ENCODE data around the gene ZNF205. TPM values are rescaled to one million over a fixed set of nuclear protein-coding genes. Genes with fewer than 3 reads are reported as not detected.

The ZNF205 gene
- total RNA-seq, 2 experiments from 2014 or later = not detected

- Histone ChIP-seq H3K4me3 (ENCODE audit: low read length) (no peak overlapping the region), H3K27me3 (ENCODE audit: control insufficient read depth in 1 of 2, insufficient read depth in 2 of 2, low read length in 2 of 2) (no peaks in the 10 kb centered on the region), H3K36me3 (ENCODE audit: insufficient read depth, low read length) (no peaks in the 10 kb centered on the region), H3K4me1 (ENCODE audit: insufficient read depth, low read length) (peaks cover 4% of the 10 kb centered on the region), H3K27ac (ENCODE audit: low read depth in 1 of 2, low read length in 2 of 2) (no peak overlapping the region), H3K9me3 (ENCODE audit: control insufficient read depth in 1 of 2, insufficient read depth in 1 of 2, low read length in 2 of 2) (no peaks in the 10 kb centered on the region)
- TF ChIP-seq CTCF (IDR thresholded peaks at IDR 0.05) = no peak
- CTCF ChIA-PET = interaction anchor here (1.1 to 1.8 kb wide), 4 partner anchors 11 to 121 kb away, joined by 4 to 5 read pairs (median 4); no protein-coding TSS in a partner anchor
- no peak for DNase-seq
- Mint-ChIP-seq H3K4me3 (no peak overlapping the region), H3K9me3 (no peaks in the 10 kb centered on the region), H3K27me3 (no peaks in the 10 kb centered on the region), H3K36me3 (ENCODE audit: low read depth) (peaks cover 4% of the 10 kb centered on the region), H3K4me1 (ENCODE audit: low read depth) (no peaks in the 10 kb centered on the region), H3K27ac (no peak overlapping the region)
- intact Hi-C loops (cut with DNase I, micrococcal nuclease) = no loop called here
- no peak for ATAC-seq (ENCODE audit: poor library complexity)
- POLR2A ChIA-PET = interaction anchor here (0.8 to 1.6 kb wide), 3 partner anchors 11 to 70 kb away, joined by 3 to 4 read pairs (median 4); partner anchors contain the start of gene ZSCAN10
These were observed 5.9 kb downstream of the ZNF205 start for GRCh38 chr16:3118204-3118790.

GRCh38 chr16:3118846-3119245, 6.5 kb downstream of the ZNF205 start:
- Mint-ChIP-seq H3K27ac (no peak overlapping the region), H3K4me3 (no peak overlapping the region), H3K9me3 (no peaks in the 10 kb centered on the region), H3K27me3 (no peaks in the 10 kb centered on the region), H3K4me1 (ENCODE audit: low read depth) (peaks cover 5% of the 10 kb centered on the region), H3K36me3 (ENCODE audit: low read depth) (peaks cover 4% of the 10 kb centered on the region)
- Histone ChIP-seq H3K9me3 (ENCODE audit: control insufficient read depth in 1 of 2, insufficient read depth in 1 of 2, low read length in 2 of 2) (no peaks in the 10 kb centered on the region), H3K27me3 (ENCODE audit: control insufficient read depth in 1 of 2, insufficient read depth in 2 of 2, low read length in 2 of 2) (no peaks in the 10 kb centered on the region), H3K27ac (ENCODE audit: low read depth in 1 of 2, low read length in 2 of 2) (no peak overlapping the region), H3K4me3 (ENCODE audit: low read length) (no peak overlapping the region), H3K4me1 (ENCODE audit: insufficient read depth, low read length) (peaks cover 10% of the 10 kb centered on the region), H3K36me3 (ENCODE audit: insufficient read depth, low read length) (no peaks in the 10 kb centered on the region)
- ChIA-PET POLR2A (no interaction called here), CTCF (interaction anchor here (1.1 to 1.7 kb wide), 3 partner anchors 11 to 121 kb away, joined by 4 to 5 read pairs (median 5); no protein-coding TSS in a partner anchor)
- TF ChIP-seq CTCF (IDR thresholded peaks at IDR 0.05) = no peak
- intact Hi-C loops (cut with DNase I, micrococcal nuclease) = no loop called here
- no peak for DNase-seq
- ATAC-seq (ENCODE audit: poor library complexity) = no peak

GRCh38 chr16:3119286-3119685, 6.9 kb downstream of the ZNF205 start:
- CTCF ChIA-PET = interaction anchor here (1.1 to 1.7 kb wide), 2 partner anchors 23 to 120 kb away, joined by 4 to 5 read pairs; no protein-coding TSS in a partner anchor
- Histone ChIP-seq H3K36me3 (ENCODE audit: insufficient read depth, low read length) (no peaks in the 10 kb centered on the region), H3K27ac (ENCODE audit: low read depth in 1 of 2, low read length in 2 of 2) (no peak overlapping the region), H3K9me3 (ENCODE audit: control insufficient read depth in 1 of 2, insufficient read depth in 1 of 2, low read length in 2 of 2) (no peaks in the 10 kb centered on the region), H3K4me1 (ENCODE audit: insufficient read depth, low read length) (peaks cover 11% of the 10 kb centered on the region), H3K4me3 (ENCODE audit: low read length) (no peak overlapping the region), H3K27me3 (ENCODE audit: control insufficient read depth in 1 of 2, insufficient read depth in 2 of 2, low read length in 2 of 2) (no peaks in the 10 kb centered on the region)
- no peak for TF ChIP-seq CTCF (IDR thresholded peaks at IDR 0.05)
- POLR2A ChIA-PET = no interaction called here
- Mint-ChIP-seq H3K27ac (no peak overlapping the region), H3K27me3 (no peaks in the 10 kb centered on the region), H3K4me1 (ENCODE audit: low read depth) (peaks cover 8% of the 10 kb centered on the region), H3K4me3 (no peak overlapping the region), H3K9me3 (no peaks in the 10 kb centered on the region), H3K36me3 (ENCODE audit: low read depth) (peaks cover 6% of the 10 kb centered on the region)
- ATAC-seq (ENCODE audit: poor library complexity) (no peak), DNase-seq (no peak)
- intact Hi-C loops (cut with DNase I, micrococcal nuclease) = no loop called here

Measured in CD4-positive, alpha-beta T cell (primary cell).